ENCODE data around the gene SRCAP.

Gene SRCAP

GRCh38 chr16:30698816-30699614 is at the start of gene SRCAP:
Gene SRCAP, plus strand, starts transcription at chr16:30699171. Its CDS starts 1,654 bp downstream, at chr16:30700825.
- peak; percentile 80 to 85 for DNase-seq

GRCh38 chr16:30649725-30650368 is 49.1 kb upstream of the SRCAP start:
- no peak for DNase-seq

- peak; percentile 98 for DNase-seq
Observed at GRCh38 chr16:30650369-30651123, 48.4 kb upstream of the SRCAP start, which contains the start of gene PRR14. Gene PRR14, plus strand, starts transcription at chr16:30650960. Its CDS starts 686 bp downstream, at chr16:30651646.

GRCh38 chr16:30651124-30652004 is 47.6 kb upstream of the SRCAP start:
- DNase-seq: peak; percentile 53 to 55

- DNase-seq: no peak
Observed at GRCh38 chr16:30652005-30652296, 47.0 kb upstream of the SRCAP start.

GRCh38 chr16:30652718-30653117 is 46.3 kb upstream of the SRCAP start:
- DNase-seq: no peak

GRCh38 chr16:30654856-30655255 is 44.1 kb upstream of the SRCAP start:
- no peak for DNase-seq

- no peak for DNase-seq
Observed at GRCh38 chr16:30655815-30656347, 43.1 kb upstream of the SRCAP start.

GRCh38 chr16:30656388-30656787 is 42.6 kb upstream of the SRCAP start:
- no peak for DNase-seq

GRCh38 chr16:30656974-30657865 is 41.8 kb upstream of the SRCAP start:
- DNase-seq: peak; percentile 40 to 45

- peak; percentile 99 to 100 for DNase-seq
Observed at GRCh38 chr16:30657866-30658730, 40.9 kb upstream of the SRCAP start, which contains the start of gene FBRS. Gene FBRS, plus strand, starts transcription at chr16:30658431. Its CDS starts 1,088 bp downstream, at chr16:30659519.

GRCh38 chr16:30658731-30659506 is 40.1 kb upstream of the SRCAP start:
- peak; percentile 94 to 95 for DNase-seq

GRCh38 chr16:30659507-30660423 is 39.2 kb upstream of the SRCAP start:
- no peak for DNase-seq

- DNase-seq: no peak
Observed at GRCh38 chr16:30660424-30661261, 38.3 kb upstream of the SRCAP start.

- no peak for DNase-seq
Observed at GRCh38 chr16:30662449-30662848, 36.5 kb upstream of the SRCAP start.

- no peak for DNase-seq
Observed at GRCh38 chr16:30663038-30663437, 35.9 kb upstream of the SRCAP start.

- DNase-seq: no peak
Observed at GRCh38 chr16:30663820-30664219, 35.2 kb upstream of the SRCAP start.
